Measurements from ENCODE around the gene PLEKHA7. TPM values are rescaled to one million over a fixed set of nuclear protein-coding genes. Genes with fewer than 3 reads are reported as not detected.

PLEKHA7 gene
- total and polyA plus RNA-seq, 2 of the 8 experiments (the other 6 are each of a cell fraction or from before 2014, with no cell fraction given): 11.4 to 25.6 TPM

DNA sequence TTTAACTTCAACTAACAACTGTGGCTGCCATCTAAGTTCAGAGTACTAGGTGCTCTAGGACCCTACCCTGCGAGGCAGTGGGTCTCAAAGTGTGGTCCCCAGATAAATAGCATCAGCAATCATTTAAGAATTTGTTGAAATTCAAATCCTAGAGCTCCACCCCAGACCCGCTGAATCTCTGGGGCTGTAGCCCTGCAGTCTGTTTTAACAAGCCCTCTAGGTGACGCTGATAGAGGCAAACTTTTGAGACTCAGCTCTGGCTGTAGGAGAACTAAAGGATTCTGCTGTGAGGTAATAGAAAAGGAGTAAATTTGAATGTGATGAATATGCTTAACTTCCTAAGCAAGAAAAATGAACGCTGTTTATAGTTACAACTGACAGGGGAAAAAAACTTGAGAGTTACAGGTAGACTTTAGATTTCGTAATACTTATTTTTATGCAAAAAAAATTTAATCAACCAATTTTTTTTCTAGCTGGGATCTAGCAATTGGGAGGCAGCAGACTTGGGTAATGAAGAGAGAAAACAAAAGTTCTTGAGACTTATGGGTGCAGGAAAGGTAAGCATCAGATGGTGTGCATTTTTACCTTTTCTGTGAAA is 270.0 kb downstream of the PLEKHA7 start:
- Histone ChIP-seq H3K79me1 (ENCODE audit: low read depth, low read length) (peaks cover 9% of the 10 kb centered on the region), H2AFZ (ENCODE audit: low read length) (no peak overlapping the region), H3K27me3 (replicated peaks in 1 of 4; ENCODE audit: control insufficient read depth in 3 of 4, extremely low read depth in 1 of 4, insufficient read depth in 3 of 4, low read length in 3 of 4) (peaks cover 0 to 1% (median 0%) of the 10 kb centered on the region in 4 experiments; a peak in 1 of 7 replicates), H4K20me1 (replicated peaks in 1 of 2; ENCODE audit: control insufficient read depth in 1 of 2, insufficient read depth in 2 of 2, low read length in 2 of 2) (peaks cover 6 to 8% of the 10 kb centered on the region in 2 experiments), H3K27ac (ENCODE audit: low read depth, low read length) (no peak overlapping the region), H3K9me3 (ENCODE audit: insufficient read depth in 2 of 2, low read depth in 1 of 2, low read length in 1 of 2) (no peaks in the 10 kb centered on the region), H3K79me2 (ENCODE audit: control insufficient read depth in 1 of 2, insufficient read depth in 2 of 2, low read length in 2 of 2) (peaks cover 24 to 85% of the 10 kb centered on the region in 2 experiments), H3K36me3 (ENCODE audit: control insufficient read depth in 2 of 4, insufficient read depth in 4 of 4, low read length in 3 of 4) (peaks cover 3 to 59% (median 31%) of the 10 kb centered on the region in 4 experiments), H4K8ac (ENCODE audit: extremely low read depth, insufficient read depth, low read length) (no peak overlapping the region), H3K23me2 (ENCODE audit: low read depth, low read length) (no peaks in the 10 kb centered on the region), H3K23ac (ENCODE audit: insufficient read length) (no peak overlapping the region), H3K4me3 (ENCODE audit: extremely low read depth in 1 of 4, insufficient read depth in 2 of 4, low read depth in 3 of 4, low read length in 4 of 4) (no peak overlapping the region), H3K14ac (ENCODE audit: insufficient read length) (no peak overlapping the region), H2BK12ac (ENCODE audit: low read depth, low read length) (no peak overlapping the region), H3K56ac (replicated peaks; ENCODE audit: insufficient read length, low read depth, low read length) (no peak overlapping the region), H3K18ac (ENCODE audit: extremely low read depth, low read length) (no peak overlapping the region), H2BK20ac (ENCODE audit: low read length) (no peak overlapping the region), H2BK120ac (replicated peaks; ENCODE audit: low read depth, low read length) (no peak overlapping the region), H3K9ac (replicated peaks in 1 of 4; ENCODE audit: extremely low read depth in 1 of 4, low read depth in 3 of 4, low read length in 3 of 4) (no peak overlapping the region), H2BK15ac (ENCODE audit: low read length) (no peak overlapping the region), H3K4me1 (replicated peaks in 1 of 4; ENCODE audit: control insufficient read depth in 3 of 4, insufficient read depth in 4 of 4, low read length in 3 of 4) (peaks cover 0 to 6% (median 3%) of the 10 kb centered on the region in 4 experiments; a peak in 4 of 7 replicates), H2BK5ac (ENCODE audit: low read depth, low read length) (no peak overlapping the region), H4K5ac (ENCODE audit: insufficient read length, low read depth, low read length) (no peak overlapping the region), H4K91ac (replicated peaks; ENCODE audit: insufficient read length, low read length) (no peak overlapping the region), H2AK5ac (ENCODE audit: low read depth, low read length) (no peak overlapping the region), H3K4ac (replicated peaks; ENCODE audit: insufficient read length, low read depth, low read length) (no peak overlapping the region), H3K4me2 (ENCODE audit: insufficient read depth in 1 of 2, low read depth in 2 of 2, low read length in 2 of 2) (no peak overlapping the region)
- ChIA-PET POLR2A (ENCODE audit: partially characterized antibody) (no interaction called here), CTCF (ENCODE audit: partially characterized antibody) (interaction anchor here (1.5 kb wide), 1 partner anchor 10 kb away, joined by 5 read pairs; no protein-coding TSS in a partner anchor)
- TF ChIP-seq BRCA1 (IDR thresholded peaks at IDR 0.05; ENCODE audit: low read depth, low read length) (no peak), RAD21 (IDR thresholded peaks at IDR 0.05 in 1 of 2, conservative IDR thresholded peaks at IDR 0.05 in 1 of 2; ENCODE audit: low read depth in 2 of 2, low read length in 2 of 2) (peak in 1 of 2 experiments; percentile 14; a peak in 1 of 4 replicates)
- TF ChIP-seq, protein P1, sequence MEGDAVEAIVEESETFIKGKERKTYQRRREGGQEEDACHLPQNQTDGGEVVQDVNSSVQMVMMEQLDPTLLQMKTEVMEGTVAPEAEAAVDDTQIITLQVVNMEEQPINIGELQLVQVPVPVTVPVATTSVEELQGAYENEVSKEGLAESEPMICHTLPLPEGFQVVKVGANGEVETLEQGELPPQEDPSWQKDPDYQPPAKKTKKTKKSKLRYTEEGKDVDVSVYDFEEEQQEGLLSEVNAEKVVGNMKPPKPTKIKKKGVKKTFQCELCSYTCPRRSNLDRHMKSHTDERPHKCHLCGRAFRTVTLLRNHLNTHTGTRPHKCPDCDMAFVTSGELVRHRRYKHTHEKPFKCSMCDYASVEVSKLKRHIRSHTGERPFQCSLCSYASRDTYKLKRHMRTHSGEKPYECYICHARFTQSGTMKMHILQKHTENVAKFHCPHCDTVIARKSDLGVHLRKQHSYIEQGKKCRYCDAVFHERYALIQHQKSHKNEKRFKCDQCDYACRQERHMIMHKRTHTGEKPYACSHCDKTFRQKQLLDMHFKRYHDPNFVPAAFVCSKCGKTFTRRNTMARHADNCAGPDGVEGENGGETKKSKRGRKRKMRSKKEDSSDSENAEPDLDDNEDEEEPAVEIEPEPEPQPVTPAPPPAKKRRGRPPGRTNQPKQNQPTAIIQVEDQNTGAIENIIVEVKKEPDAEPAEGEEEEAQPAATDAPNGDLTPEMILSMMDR (IDR thresholded peaks at IDR 0.05; ENCODE audit: control extremely low read depth in 1 of 3, insufficient read depth in 1 of 3, low read depth in 1 of 3, low read length in 3 of 3): 0 out of 4 replicates have a peak, but pooled peaks of 1 of the 3 experiments have one; percentile 8
- 77% methylated on average over 5 of the region's 5 CpGs; no CpG with 5 or more reads in 1 of the 2 experiments for WGBS, 2 experiments (ENCODE audit: extremely low coverage in 1 of 2, insufficient coverage in 1 of 2, insufficient read length in 1 of 2, insufficient replicate concordance in 2 of 2, low coverage in 1 of 2, low lambda C conversion rate in 2 of 2, missing lambda C conversion rate in 1 of 2)
- FAIRE-seq (no peak), DNase-seq (ENCODE audit: low read depth in 1 of 2, low spot score in 2 of 2) (no peak)
